ENCODE results near the gene ARHGAP31.

The ARHGAP31 gene

DNA sequence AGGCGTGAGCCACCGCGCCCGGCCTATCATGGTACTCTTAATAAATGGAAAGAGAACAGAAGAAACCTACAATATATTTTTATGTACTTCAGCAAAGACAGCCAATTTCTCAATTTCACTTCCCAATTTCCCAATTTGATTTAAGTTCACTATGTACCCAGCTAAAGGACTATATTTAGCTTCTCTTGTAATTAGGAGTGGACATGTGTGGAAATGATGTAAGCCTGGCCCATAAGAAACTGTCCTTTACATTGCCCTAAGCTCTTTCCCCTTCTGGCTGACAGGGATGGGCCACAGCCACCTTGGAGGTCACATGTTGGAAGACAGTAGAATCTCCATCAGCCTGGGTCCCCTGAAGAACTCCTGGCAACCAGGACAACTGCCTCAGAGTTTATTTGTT, 163.1 kb downstream of the ARHGAP31 start:
- peaks cover 8 to 69% (median 16%) of the 10 kb centered on the region in 10 experiments for H3K4me1 ChIP-seq
- H3K36me3 ChIP-seq, result peaks cover 84 to 100% (median 97%) of the 10 kb centered on the region in 11 experiments
- H3K4me3 ChIP-seq, result no peak overlapping the region
- no peaks in the 10 kb centered on the region for H3K9me3 ChIP-seq (replicated peaks in 1 of 11)
- H3K27ac ChIP-seq, result peak overlapping the region in 5 of 11 experiments; percentile 20 to 67 (median 42); a peak in 7 of 22 replicates
- H3K9ac ChIP-seq, result peak overlapping the region in 1 of 11 experiments; percentile 52; a peak in 1 of 22 replicates
- no peak for TF ChIP-seq Cebpa-rat (IDR thresholded peaks at IDR 0.05)
- peak overlapping the region in 4 of 11 experiments; percentile 44 to 69 (median 60); a peak in 7 of 22 replicates for H3K4me2 ChIP-seq
- H4K20me1 ChIP-seq, result peaks cover 0 to 20% (median 4%) of the 10 kb centered on the region in 11 experiments; a peak in 8 of 22 replicates
- H3K27me3 ChIP-seq, result no peaks in the 10 kb centered on the region

DNA sequence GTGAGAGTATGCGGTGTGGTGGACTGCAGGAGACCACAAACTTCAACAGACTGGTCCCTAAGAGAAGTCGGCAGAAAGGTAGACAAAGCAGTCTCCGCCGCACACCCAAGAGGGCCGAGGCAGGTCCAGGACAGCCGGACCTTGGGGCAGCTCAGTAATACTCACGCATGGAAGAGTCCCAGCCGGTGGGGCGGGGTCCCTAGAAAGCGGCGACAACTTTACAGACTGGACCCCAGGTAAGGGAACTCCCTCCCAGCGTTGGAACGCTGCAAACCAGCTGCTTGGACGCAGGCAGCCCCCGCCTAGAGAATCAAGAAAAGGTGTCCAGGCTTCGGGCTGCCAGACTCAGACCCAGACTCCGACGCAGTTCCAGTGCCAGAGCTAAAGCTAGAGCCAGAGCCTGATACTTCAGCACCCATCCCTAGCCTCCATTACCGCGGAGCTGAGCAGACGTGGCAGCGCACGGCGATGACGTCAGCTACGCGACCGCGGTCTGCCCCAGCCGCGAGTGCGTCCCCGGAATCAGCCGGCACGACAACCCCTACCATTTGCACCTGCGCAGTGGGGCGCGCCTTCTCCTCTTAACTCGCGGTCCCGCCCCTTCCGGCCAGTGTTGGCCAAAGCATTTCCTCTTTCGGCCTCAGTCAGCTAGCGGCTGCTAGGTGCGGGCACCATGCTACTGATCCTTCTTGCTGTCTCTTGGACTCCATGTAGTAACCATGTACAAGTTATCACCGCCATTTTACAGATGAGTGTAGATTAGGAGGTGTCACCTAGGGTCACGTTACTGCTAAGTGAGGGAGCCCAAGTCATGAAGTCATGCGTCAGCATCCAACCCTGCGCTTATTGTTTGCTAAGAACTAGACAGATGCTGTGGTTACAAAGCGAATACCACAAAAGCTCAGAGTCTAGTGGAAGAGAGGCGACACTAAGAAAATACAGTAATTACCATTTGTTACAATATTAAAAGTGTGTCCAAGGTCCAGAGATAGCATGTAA, 169.3 kb downstream of the ARHGAP31 start, which contains the start of gene TMEM39A:
TSS of gene TMEM39A (minus strand) at position 445 of the 999 bp plus-strand sequence. CDS start 1,541 bp downstream, outside the sequence.
- peak within 1 kb of the TSS; percentile 87 to 99 (median 94) for H3K4me3 ChIP-seq
- peaks cover 19 to 52% (median 24%) of the 10 kb centered on the region in 10 experiments for H3K4me1 ChIP-seq
- peak within 1 kb of the TSS; percentile 82 to 94 (median 90) for H3K9ac ChIP-seq
- no peaks in the 10 kb centered on the region for H3K9me3 ChIP-seq (replicated peaks in 1 of 11)
- TF ChIP-seq Cebpa-rat (IDR thresholded peaks at IDR 0.05), result no peak
- peaks cover 0 to 13% (median 0%) of the 10 kb centered on the region in 11 experiments; a peak in 2 of 22 replicates for H4K20me1 ChIP-seq
- H3K4me2 ChIP-seq, result peak within 1 kb of the TSS; percentile 74 to 95 (median 83)
- H3K27ac ChIP-seq, result peak within 1 kb of the TSS; percentile 77 to 92 (median 85)
- H3K36me3 ChIP-seq, result peaks cover 27 to 38% (median 34%) of the 10 kb centered on the region in 11 experiments
- no peaks in the 10 kb centered on the region for H3K27me3 ChIP-seq

DNA sequence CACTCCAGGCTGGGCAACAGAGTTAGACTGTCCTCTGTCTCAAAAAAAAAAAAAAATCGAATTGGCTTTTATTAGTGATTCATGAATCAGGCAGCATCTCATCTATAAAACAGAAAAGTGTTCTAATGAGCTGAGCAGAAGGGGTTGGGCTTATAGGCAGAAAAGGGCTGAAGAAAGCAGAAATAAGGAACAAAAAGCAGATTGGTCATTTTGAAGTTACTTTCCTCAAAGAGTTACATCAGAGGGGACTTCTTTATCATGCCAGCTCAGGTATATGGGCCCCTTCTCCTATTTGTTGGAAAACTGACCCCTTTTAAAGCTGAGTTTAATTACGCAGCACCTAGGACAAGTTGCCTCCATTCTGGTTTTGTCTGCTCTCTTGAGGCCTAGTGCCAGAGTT, 173.9 kb downstream of the ARHGAP31 start:
- no peaks in the 10 kb centered on the region for H3K9me3 ChIP-seq (replicated peaks in 1 of 11)
- H4K20me1 ChIP-seq, result no peaks in the 10 kb centered on the region
- peak overlapping the region; percentile 86 to 98 (median 91) for H3K4me2 ChIP-seq
- H3K4me1 ChIP-seq, result peaks cover 21 to 44% (median 31%) of the 10 kb centered on the region in 10 experiments
- H3K9ac ChIP-seq, result peak overlapping the region in 5 of 11 experiments; percentile 85 to 89 (median 87); a peak in 4 of 22 replicates
- H3K27ac ChIP-seq, result peak overlapping the region; percentile 77 to 91 (median 85); a peak in 21 of 22 replicates
- H3K4me3 ChIP-seq, result peak overlapping the region in 4 of 10 experiments; percentile 86 to 95 (median 90); a peak in 4 of 20 replicates
- peaks cover 19 to 27% (median 24%) of the 10 kb centered on the region in 11 experiments for H3K36me3 ChIP-seq
- no peak for TF ChIP-seq Cebpa-rat (IDR thresholded peaks at IDR 0.05)
- no peaks in the 10 kb centered on the region for H3K27me3 ChIP-seq

DNA sequence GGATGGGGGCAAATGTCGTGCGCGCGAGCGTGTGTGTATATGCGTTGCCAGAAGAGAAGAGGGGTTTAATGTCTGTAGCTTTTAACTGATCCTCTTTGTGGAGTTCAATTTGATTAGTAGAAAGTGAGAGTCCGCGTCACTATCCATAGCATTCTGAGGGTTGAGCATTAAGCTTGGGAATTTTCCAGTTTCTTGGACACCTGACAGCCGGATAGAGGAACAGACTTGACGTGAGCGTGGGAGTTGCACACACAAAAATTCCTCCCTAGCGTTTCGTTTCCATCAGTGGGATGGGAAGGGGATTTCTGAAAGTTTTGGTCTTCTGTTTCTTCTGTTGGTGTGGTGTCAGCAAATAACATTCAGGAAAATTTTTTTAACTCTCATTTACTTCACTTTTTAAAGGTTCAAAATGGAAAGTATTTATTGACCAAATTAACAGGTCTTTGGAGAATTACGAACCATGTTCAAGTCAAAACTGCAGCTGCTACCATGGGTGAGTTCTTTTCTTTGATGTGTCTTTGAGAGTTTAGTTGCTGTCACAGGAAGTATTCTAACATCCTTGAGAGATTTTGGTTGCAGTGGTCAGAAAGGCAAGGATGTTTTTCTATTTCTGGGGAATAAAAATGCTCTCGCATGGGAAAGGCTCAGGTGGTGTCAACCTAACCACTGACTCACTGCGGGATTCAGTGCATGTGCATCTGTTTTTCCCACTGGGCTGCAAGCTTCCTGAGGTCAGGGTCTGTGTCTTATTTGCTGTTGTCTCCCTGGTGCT, 175.4 kb downstream of the ARHGAP31 start:
- no peaks in the 10 kb centered on the region for H3K27me3 ChIP-seq

More for the DNA sequence above, 175.4 kb downstream of the ARHGAP31 start:
- peak overlapping the region; percentile 86 to 98 (median 91) for H3K4me2 ChIP-seq
- TF ChIP-seq Cebpa-rat (IDR thresholded peaks at IDR 0.05), result no peak
- H4K20me1 ChIP-seq, result no peaks in the 10 kb centered on the region
- H3K27ac ChIP-seq, result peak overlapping the region; percentile 77 to 91 (median 85)
- H3K36me3 ChIP-seq, result peaks cover 25 to 43% (median 37%) of the 10 kb centered on the region in 11 experiments
- H3K4me1 ChIP-seq, result peaks cover 16 to 36% (median 25%) of the 10 kb centered on the region in 10 experiments
- peak overlapping the region; percentile 84 to 95 (median 89) for H3K9ac ChIP-seq
- no peaks in the 10 kb centered on the region for H3K9me3 ChIP-seq (replicated peaks in 1 of 11)
- peak overlapping the region; percentile 81 to 95 (median 87) for H3K4me3 ChIP-seq

Data from BLaER1 treated with 17β-estradiol and CSF1 and Interleukin-3, amounts not matched to agents 10 nM and 100 nM (cell line).